Measurements from ENCODE around the gene HOATZ. TPM values are rescaled to one million over a fixed set of nuclear protein-coding genes. Genes with fewer than 3 reads are reported as not detected.

HOATZ gene
- total RNA-seq, 1 donor from 2014 or later = 0.43 TPM

DNA sequence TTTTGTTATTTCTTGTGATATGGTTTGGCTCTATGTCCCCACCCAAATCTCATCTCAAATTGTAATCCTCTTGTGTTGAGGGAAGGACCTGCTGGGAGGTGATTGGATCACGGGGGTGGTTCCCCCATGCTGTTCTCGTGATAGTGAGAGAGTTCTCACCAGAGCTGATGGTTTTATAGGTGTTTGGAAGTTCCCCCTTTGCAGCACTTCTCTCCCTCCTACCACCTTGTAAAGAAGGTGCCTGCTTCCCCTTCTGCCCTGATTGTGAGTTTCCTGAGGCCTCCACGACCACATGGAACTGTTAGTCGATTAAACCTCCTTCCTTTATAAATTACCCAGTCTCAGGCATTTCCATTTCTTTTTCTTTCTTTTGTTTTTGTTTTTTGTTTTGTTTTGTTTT is 63.2 kb downstream of the HOATZ start:
- FAIRE-seq (no peak), DNase-seq (ENCODE audit: low read depth) (no peak)
- Histone ChIP-seq H3K9ac (ENCODE audit: low read length) (no peak overlapping the region), H3K27me3 (ENCODE audit: insufficient read depth, low read length) (no peaks in the 10 kb centered on the region), H4K20me1 (ENCODE audit: insufficient read depth, low read length) (no peaks in the 10 kb centered on the region), H3K9me3 (ENCODE audit: insufficient read depth, low read depth, low read length) (no peaks in the 10 kb centered on the region), H2AFZ (ENCODE audit: low read depth, low read length) (no peak overlapping the region), H3K4me2 (ENCODE audit: low read length) (no peak overlapping the region), H3K36me3 (ENCODE audit: insufficient read depth, low read length) (no peaks in the 10 kb centered on the region), H3K4me3 (ENCODE audit: insufficient read depth, low read depth, low read length) (no peak overlapping the region), H3K4me1 (ENCODE audit: insufficient read depth, low read length) (no peaks in the 10 kb centered on the region), H3K27ac (ENCODE audit: low read depth, low read length) (no peak overlapping the region), H3K79me2 (ENCODE audit: insufficient read depth, low read length) (no peaks in the 10 kb centered on the region)
- Mint-ChIP-seq H3K4me3 (ENCODE audit: unreplicated experiment) (no peak overlapping the region), H3K9me3 (ENCODE audit: unreplicated experiment) (no peaks in the 10 kb centered on the region), H3K27ac (ENCODE audit: unreplicated experiment) (no peak overlapping the region), H3K27me3 (ENCODE audit: low read depth, unreplicated experiment) (no peaks in the 10 kb centered on the region), H3K4me1 (ENCODE audit: low read depth, unreplicated experiment) (no peaks in the 10 kb centered on the region), H3K36me3 (ENCODE audit: low read depth, unreplicated experiment) (no peaks in the 10 kb centered on the region)
- TF ChIP-seq EZH2 (IDR thresholded peaks at IDR 0.05; ENCODE audit: insufficient read depth, low read length) = no peak
- TF ChIP-seq CTCF (IDR thresholded peaks at IDR 0.05; ENCODE audit: insufficient read depth, low read depth, low read length) = no peak

- Histone ChIP-seq H3K4me2 (ENCODE audit: low read length) (no peak overlapping the region), H4K20me1 (ENCODE audit: insufficient read depth, low read length) (no peaks in the 10 kb centered on the region), H3K4me1 (ENCODE audit: insufficient read depth, low read length) (peaks cover 7% of the 10 kb centered on the region), H3K27me3 (ENCODE audit: insufficient read depth, low read length) (no peaks in the 10 kb centered on the region), H2AFZ (ENCODE audit: low read depth, low read length) (no peak overlapping the region), H3K79me2 (ENCODE audit: insufficient read depth, low read length) (no peaks in the 10 kb centered on the region), H3K9ac (ENCODE audit: low read length) (no peak overlapping the region), H3K36me3 (ENCODE audit: insufficient read depth, low read length) (no peaks in the 10 kb centered on the region), H3K9me3 (ENCODE audit: insufficient read depth, low read depth, low read length) (no peaks in the 10 kb centered on the region), H3K27ac (ENCODE audit: low read depth, low read length) (no peak overlapping the region), H3K4me3 (ENCODE audit: insufficient read depth, low read depth, low read length) (no peak overlapping the region)
- FAIRE-seq (no peak), DNase-seq (ENCODE audit: low read depth) (no peak)
- Mint-ChIP-seq H3K9me3 (ENCODE audit: unreplicated experiment) (no peaks in the 10 kb centered on the region), H3K4me3 (ENCODE audit: unreplicated experiment) (no peak overlapping the region), H3K27me3 (ENCODE audit: low read depth, unreplicated experiment) (no peaks in the 10 kb centered on the region), H3K27ac (ENCODE audit: unreplicated experiment) (no peak overlapping the region), H3K36me3 (ENCODE audit: low read depth, unreplicated experiment) (no peaks in the 10 kb centered on the region), H3K4me1 (ENCODE audit: low read depth, unreplicated experiment) (no peaks in the 10 kb centered on the region)
- TF ChIP-seq EZH2 (IDR thresholded peaks at IDR 0.05; ENCODE audit: insufficient read depth, low read length) = no peak
- TF ChIP-seq CTCF (IDR thresholded peaks at IDR 0.05; ENCODE audit: insufficient read depth, low read depth, low read length) = no peak
These were observed 66.8 kb downstream of the HOATZ start for GRCh38 chr11:111581341-111581740.

- Histone ChIP-seq H3K79me2 (ENCODE audit: insufficient read depth, low read length) (no peaks in the 10 kb centered on the region), H3K4me2 (ENCODE audit: low read length) (no peak overlapping the region), H3K36me3 (ENCODE audit: insufficient read depth, low read length) (no peaks in the 10 kb centered on the region), H3K9ac (ENCODE audit: low read length) (no peak overlapping the region), H3K4me3 (ENCODE audit: insufficient read depth, low read depth, low read length) (no peak overlapping the region), H3K9me3 (ENCODE audit: insufficient read depth, low read depth, low read length) (no peaks in the 10 kb centered on the region), H3K27me3 (ENCODE audit: insufficient read depth, low read length) (no peaks in the 10 kb centered on the region), H3K4me1 (ENCODE audit: insufficient read depth, low read length) (peaks cover 7% of the 10 kb centered on the region), H3K27ac (ENCODE audit: low read depth, low read length) (no peak overlapping the region), H4K20me1 (ENCODE audit: insufficient read depth, low read length) (no peaks in the 10 kb centered on the region), H2AFZ (ENCODE audit: low read depth, low read length) (no peak overlapping the region)
- Mint-ChIP-seq H3K36me3 (ENCODE audit: low read depth, unreplicated experiment) (no peaks in the 10 kb centered on the region), H3K27ac (ENCODE audit: unreplicated experiment) (no peak overlapping the region), H3K4me1 (ENCODE audit: low read depth, unreplicated experiment) (no peaks in the 10 kb centered on the region), H3K27me3 (ENCODE audit: low read depth, unreplicated experiment) (no peaks in the 10 kb centered on the region), H3K9me3 (ENCODE audit: unreplicated experiment) (no peaks in the 10 kb centered on the region), H3K4me3 (ENCODE audit: unreplicated experiment) (no peak overlapping the region)
- TF ChIP-seq EZH2 (IDR thresholded peaks at IDR 0.05; ENCODE audit: insufficient read depth, low read length) = no peak
- no peak for TF ChIP-seq CTCF (IDR thresholded peaks at IDR 0.05; ENCODE audit: insufficient read depth, low read depth, low read length)
- no peak for DNase-seq (ENCODE audit: low read depth)
- no peak for FAIRE-seq
These were observed 67.6 kb downstream of the HOATZ start for GRCh38 chr11:111582163-111582562.

Measured in astrocyte (in vitro differentiated cells and primary cell).